BJ (cell line): ENCODE measurements around the gene NAP1L4. TPM values are rescaled to one million over a fixed set of nuclear protein-coding genes. Genes with fewer than 3 reads are reported as not detected.

Experiments used
- CTCF ChIA-PET: fragments of 350-600 bp; formaldehyde crosslinking; extraction: SDS; loops from one replicate; lab custom pipeline; 2021; ENCODE audit warnings: antibody characterized with exemption, inconsistent platforms; lab: Yijun Ruan, JAX
- POLR2A ChIA-PET: fragments of 300-600 bp; sonication (Branson Sonifier 250); formaldehyde crosslinking; extraction: SDS; loops from one replicate; lab custom pipeline; 2021; ENCODE audit warnings: antibody characterized with exemption; lab: Charles Lee
- DNase-seq: peaks from one replicate; pipeline ENCODE4 v3.0.0-alpha.2; 2011; ENCODE audit warnings: low read depth
- H3K27me3 ChIP-seq: 2 replicates; pipeline ENCODE4 v1.6.0; 2011; ENCODE audit warnings: low read length; ENCODE audit not compliant: control insufficient read depth, insufficient read depth
- H3K36me3 ChIP-seq: 2 replicates; pipeline ENCODE4 v1.5.1; 2011; ENCODE audit warnings: low read length; ENCODE audit not compliant: control insufficient read depth, insufficient read depth
- H3K4me3 ChIP-seq: 2 replicates; pipeline ENCODE4 v1.5.1; 2011; ENCODE audit warnings: low read depth, mild to moderate bottlenecking, control low read depth, low read length
- polyA plus RNA-seq: library from polyadenylated mRNA; depleted of rRNA; stranded (reverse); fragments of >200 nt; gene quantifications from 2 replicates; pipeline ENCODE4 v1.2.3, GENCODE V29; 2011
- TF ChIP-seq, protein P1 (sequence below): IDR thresholded peaks from 2 replicates; pipeline ENCODE4 v1.5.1; 2011; ENCODE audit warnings: low read depth, mild to moderate bottlenecking, control low read depth, inconsistent platforms, low read length, moderate library complexity; ENCODE audit not compliant: insufficient read depth

Gene NAP1L4
- polyA plus RNA-seq, 1 experiment: 65.1 TPM

DNA sequence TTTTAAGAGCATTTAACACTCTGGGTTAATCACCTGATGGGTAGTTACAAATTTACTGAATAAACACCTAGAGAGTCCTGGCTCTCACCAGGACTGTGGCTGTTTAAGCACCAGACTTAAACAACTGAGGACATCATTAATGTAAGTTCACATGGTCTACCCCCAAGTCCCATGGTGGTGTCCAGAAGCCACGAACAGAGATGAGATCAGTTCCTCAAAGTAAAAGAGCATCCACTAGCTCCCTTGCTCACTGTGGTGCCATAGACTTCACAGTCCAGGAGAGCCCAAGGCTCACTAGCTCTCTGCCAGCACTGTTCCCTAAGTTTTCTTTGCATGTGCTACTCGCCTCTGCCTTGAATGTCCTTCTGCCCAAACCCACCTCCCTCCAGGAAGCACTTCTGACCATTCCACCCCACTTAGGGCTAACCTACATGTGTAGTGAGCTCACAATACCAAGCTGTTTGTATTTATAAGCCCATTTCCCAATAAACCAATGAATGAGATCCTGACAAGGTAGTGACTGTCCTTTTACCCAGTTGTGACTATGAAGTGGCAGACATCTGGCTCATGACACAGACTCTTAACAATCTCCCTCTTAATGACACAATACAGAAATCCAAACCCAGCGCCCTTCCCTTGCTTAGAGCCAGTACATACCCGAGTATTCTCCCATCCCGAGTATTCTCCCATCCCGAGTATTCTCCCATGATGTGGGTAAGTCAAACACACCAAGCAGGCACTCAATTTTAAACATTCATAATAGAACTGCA is 15.7 kb downstream of the NAP1L4 start:
- Histone ChIP-seq H3K36me3 (peaks cover 10% of the 10 kb centered on the region), H3K27me3 (no peaks in the 10 kb centered on the region), H3K4me3 (no peak overlapping the region)
- no peak for DNase-seq
- ChIA-PET CTCF (interaction anchor here (0.7 to 2.0 kb wide), 8 partner anchors 12 to 364 kb away, joined by 3 to 8 read pairs (median 3); no protein-coding TSS in a partner anchor), POLR2A (no interaction called here)
- TF ChIP-seq, protein P1, sequence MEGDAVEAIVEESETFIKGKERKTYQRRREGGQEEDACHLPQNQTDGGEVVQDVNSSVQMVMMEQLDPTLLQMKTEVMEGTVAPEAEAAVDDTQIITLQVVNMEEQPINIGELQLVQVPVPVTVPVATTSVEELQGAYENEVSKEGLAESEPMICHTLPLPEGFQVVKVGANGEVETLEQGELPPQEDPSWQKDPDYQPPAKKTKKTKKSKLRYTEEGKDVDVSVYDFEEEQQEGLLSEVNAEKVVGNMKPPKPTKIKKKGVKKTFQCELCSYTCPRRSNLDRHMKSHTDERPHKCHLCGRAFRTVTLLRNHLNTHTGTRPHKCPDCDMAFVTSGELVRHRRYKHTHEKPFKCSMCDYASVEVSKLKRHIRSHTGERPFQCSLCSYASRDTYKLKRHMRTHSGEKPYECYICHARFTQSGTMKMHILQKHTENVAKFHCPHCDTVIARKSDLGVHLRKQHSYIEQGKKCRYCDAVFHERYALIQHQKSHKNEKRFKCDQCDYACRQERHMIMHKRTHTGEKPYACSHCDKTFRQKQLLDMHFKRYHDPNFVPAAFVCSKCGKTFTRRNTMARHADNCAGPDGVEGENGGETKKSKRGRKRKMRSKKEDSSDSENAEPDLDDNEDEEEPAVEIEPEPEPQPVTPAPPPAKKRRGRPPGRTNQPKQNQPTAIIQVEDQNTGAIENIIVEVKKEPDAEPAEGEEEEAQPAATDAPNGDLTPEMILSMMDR: no peak

DNA sequence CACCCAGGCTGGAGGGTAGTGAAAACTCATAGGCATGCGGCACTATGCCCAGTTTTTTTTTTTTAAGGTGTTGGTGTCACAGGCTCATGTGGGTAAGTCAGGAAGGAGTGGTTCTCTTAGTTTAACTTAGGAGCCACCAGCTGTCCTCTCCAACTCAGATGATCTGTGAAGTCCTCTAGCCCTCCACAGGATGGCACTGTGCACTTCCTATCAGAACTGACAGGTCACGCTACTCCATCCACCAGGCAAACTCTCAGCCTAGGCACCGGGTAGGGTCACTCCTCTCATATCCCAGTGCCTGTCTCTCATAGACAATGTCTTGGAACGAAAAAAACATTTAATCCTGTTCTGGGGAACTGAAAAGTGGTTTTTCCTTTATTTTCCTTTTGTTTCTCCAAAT is 16.5 kb downstream of the NAP1L4 start:
- TF ChIP-seq, protein P1: peak; percentile 50
- H3K36me3 ChIP-seq: peaks cover 13% of the 10 kb centered on the region
- DNase-seq: no peak
- ChIA-PET CTCF (interaction anchor here (0.7 to 2.0 kb wide), 9 partner anchors 13 to 241 kb away, joined by 3 to 8 read pairs (median 3); no protein-coding TSS in a partner anchor), POLR2A (no interaction called here)
- H3K27me3 ChIP-seq: no peaks in the 10 kb centered on the region
- H3K4me3 ChIP-seq: no peak overlapping the region

DNA sequence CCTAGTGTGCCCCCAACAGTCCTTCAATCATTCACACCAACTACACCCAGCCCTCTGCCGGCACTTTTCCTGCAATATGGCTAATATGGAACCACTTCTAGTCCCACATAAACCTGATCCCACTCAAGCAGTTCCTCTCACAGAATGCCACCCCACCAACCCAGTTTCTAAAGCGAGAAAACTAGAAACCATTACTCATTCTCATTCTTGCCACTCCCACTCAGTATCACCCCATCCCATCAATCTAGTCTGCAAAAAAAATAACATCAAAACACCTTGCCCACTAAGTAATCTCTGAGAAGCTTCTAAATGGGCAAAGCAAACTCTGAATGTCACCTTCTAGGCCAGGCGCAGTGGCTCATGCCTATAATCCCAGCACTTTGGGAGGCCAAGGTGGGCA is 17.9 kb downstream of the NAP1L4 start:
- ChIA-PET CTCF (interaction anchor here (0.7 kb wide), 1 partner anchor 73 kb away, joined by 3 read pairs; no protein-coding TSS in a partner anchor), POLR2A (no interaction called here)
- TF ChIP-seq, protein P1: no peak
- Histone ChIP-seq H3K27me3 (no peaks in the 10 kb centered on the region), H3K36me3 (peaks cover 16% of the 10 kb centered on the region), H3K4me3 (no peak overlapping the region)
- no peak for DNase-seq

DNA sequence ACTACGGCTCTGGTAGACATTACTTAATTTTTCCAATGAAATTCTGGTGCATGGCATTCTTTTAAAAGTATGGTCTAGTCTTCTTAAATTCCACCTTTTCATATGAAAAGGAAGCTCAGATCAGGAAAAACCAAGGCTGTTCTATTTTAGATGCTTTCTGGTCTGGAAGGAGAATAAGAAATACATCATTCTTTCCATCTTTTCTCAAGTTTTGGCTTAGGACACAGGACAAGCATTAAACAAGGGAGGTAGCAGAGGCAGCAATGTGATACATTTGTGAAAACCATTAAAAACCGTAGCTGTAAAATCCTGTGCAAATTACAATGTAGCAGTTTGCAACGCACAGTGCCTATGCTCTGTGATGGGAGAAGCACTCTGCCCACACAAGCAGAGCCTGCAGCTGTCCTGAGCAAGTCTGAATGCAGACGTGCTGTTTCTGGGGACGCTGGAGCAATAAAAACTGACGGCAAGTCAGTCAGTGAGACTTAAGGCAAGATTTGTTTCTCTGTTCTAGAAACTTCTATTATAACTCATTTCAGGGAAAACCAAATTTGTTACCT is 23.7 kb downstream of the NAP1L4 start:
- ChIA-PET POLR2A (no interaction called here), CTCF (no interaction called here)
- H3K36me3 ChIP-seq: peaks cover 28% of the 10 kb centered on the region

DNA sequence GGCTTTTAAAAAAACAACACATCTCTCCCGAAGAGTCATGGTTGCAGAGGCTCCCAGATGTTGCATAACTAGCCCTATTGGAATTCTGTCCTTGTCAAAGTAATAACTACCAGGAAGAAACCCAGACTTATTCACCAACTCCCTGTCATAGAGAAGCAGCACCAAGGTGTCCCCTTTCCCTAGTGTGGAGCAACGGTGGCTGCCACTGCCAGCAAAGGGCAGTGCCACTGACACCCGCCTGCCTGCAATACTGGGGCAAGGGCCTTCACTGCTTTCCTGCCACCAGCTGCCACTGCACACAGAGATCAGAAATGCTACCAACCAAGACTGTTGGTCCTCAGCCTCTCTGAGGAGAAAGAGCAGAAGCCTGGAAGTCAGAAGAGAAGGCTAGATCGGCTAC is 27.3 kb downstream of the NAP1L4 start:
- H3K36me3 ChIP-seq: peaks cover 28% of the 10 kb centered on the region
- H3K4me3 ChIP-seq: no peak overlapping the region
- no peak for DNase-seq
- POLR2A ChIA-PET: no interaction called here
- TF ChIP-seq, protein P1: no peak
- H3K27me3 ChIP-seq: no peaks in the 10 kb centered on the region
- CTCF ChIA-PET: no interaction called here

More for the DNA sequence above, 23.7 kb downstream of the NAP1L4 start:
- Histone ChIP-seq H3K27me3 (no peaks in the 10 kb centered on the region), H3K4me3 (no peak overlapping the region)
- DNase-seq: no peak
- TF ChIP-seq, protein P1: no peak
